Activated T-helper 2 cell treated with anti-CD3 and anti-CD28 coated beads, Interferon-gamma antibody, Interleukin-2, Interleukin-4, amounts not matched to agents 10 μg/mL and 5 μg/mL and 100 μg/mL, durations not matched to agents 14 hours and 24 hours and 36 hours (primary cell): ENCODE results near the gene PTK7. TPM values are rescaled to one million over a fixed set of nuclear protein-coding genes. Genes with fewer than 3 reads are reported as not detected.

ENCODE experiments used
- DNase-seq: peaks from one replicate; pipeline ENCODE4 v3.0.0; 2021; ENCODE audit warnings: low spot score
- H3K27ac Mint-ChIP-seq: one replicate; pipeline ENCODE4 v1.8.0; 2021; ENCODE audit warnings: mixed read lengths
- H3K27me3 Mint-ChIP-seq: one replicate; pipeline ENCODE4 v1.8.0; 2021; ENCODE audit warnings: low read depth, mixed read lengths
- H3K36me3 Mint-ChIP-seq: one replicate; pipeline ENCODE4 v1.8.0; 2021; ENCODE audit warnings: low read depth, mixed read lengths
- H3K4me1 Mint-ChIP-seq: one replicate; pipeline ENCODE4 v1.8.0; 2021; ENCODE audit warnings: low read depth, mixed read lengths
- H3K4me3 Mint-ChIP-seq: one replicate; pipeline ENCODE4 v1.8.0; 2021; ENCODE audit warnings: low read depth, mild to moderate bottlenecking, moderate library complexity, mixed read lengths
- H3K9me3 Mint-ChIP-seq: one replicate; pipeline ENCODE4 v1.8.0; 2021; ENCODE audit warnings: mixed read lengths
- intact Hi-C: fragments of 100-400 bp; cut with micrococcal nuclease; formaldehyde crosslinking; loops from one replicate; pipeline ENCODE4 v1.15.1; 2023
- total RNA-seq: library from RNA; stranded (reverse); gene quantifications from 2 replicates; pipeline ENCODE4 v1.2.3, GENCODE V29; 2022

The PTK7 gene
- total RNA-seq, 1 donor from 2014 or later: 3.7 TPM

- intact Hi-C loops: no loop called here
- Mint-ChIP-seq H3K36me3 (no peaks in the 10 kb centered on the region), H3K4me3 (no peak overlapping the region), H3K27ac (no peak overlapping the region), H3K4me1 (no peaks in the 10 kb centered on the region), H3K27me3 (peaks cover 5% of the 10 kb centered on the region), H3K9me3 (no peaks in the 10 kb centered on the region)
- DNase-seq: no peak
These were observed 43.4 kb downstream of the PTK7 start for GRCh38 chr6:43119482-43119881.

- Mint-ChIP-seq H3K4me3 (no peak overlapping the region), H3K9me3 (no peaks in the 10 kb centered on the region), H3K27ac (no peak overlapping the region), H3K27me3 (peaks cover 5% of the 10 kb centered on the region), H3K4me1 (no peaks in the 10 kb centered on the region), H3K36me3 (no peaks in the 10 kb centered on the region)
- intact Hi-C loops: no loop called here
- DNase-seq: no peak
These were observed 44.1 kb downstream of the PTK7 start for GRCh38 chr6:43120101-43120763.

DNA sequence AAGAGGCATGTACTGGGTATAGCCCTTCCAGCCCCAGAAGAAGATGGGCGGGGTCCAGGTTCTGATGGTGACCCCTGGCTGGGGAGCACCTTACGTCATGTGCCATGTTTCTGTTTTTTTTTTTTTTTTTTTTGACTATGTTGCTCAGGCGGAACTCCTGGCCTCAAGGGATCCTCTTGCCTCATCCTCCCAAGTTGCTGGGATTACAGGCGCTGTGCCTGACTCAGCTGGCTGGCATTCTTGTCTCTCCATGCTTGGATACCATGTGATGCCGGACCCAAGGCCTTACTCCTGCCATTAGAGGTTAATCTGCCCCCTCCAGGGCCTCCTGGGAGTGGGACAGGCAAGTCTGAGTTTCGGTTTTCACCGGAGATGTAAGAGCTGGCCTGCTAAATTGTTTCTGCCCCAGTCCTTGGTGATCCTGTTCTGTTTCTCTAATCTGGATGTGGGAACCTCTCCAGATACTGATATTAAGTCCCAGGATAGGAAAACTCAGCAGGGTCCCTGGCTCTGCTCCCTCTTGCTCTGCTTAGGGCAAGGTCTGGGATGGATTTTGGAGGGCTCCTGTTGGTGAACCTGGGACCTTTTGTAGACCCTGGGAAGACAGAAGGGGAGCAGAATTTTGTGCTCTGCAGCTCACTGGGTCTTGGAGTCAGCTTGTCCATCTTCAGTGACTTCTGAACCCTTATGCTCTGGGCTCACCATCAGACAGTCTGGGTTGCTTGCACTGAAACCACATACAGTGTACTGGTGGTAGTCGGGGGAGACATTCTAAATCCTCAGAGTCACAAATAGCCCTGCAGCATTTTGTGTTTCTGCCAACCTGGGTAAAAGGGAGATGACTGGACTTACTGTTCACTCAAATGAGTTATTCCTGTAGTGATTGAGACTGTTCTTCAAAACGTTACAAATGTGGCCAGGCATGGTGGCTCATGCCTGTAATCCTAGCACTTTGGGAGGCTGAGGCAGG is 45.1 kb downstream of the PTK7 start:
- DNase-seq: no peak

DNA sequence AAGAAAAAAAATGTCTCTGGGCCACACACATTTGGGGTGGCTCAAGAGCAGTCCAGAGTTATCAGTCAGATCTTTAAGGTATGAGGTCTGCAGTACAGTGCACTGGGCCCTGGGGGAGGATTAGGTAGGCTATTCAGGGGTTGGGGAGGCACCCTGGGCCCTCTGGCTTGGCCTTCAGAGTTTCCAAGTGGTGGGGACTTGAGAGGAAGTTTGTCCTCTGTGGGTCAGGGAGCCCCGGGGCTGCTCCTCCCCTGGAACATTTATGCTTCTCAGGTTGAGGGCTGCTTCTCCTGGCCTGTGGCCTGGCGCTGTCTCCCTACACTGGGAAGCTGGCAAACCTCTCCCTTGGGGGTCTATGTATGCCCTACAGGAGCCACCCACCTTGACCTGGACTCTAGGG is 46.0 kb downstream of the PTK7 start:
- H3K4me1 Mint-ChIP-seq: no peaks in the 10 kb centered on the region
- no peak for DNase-seq
- no peak overlapping the region for H3K4me3 Mint-ChIP-seq
- H3K36me3 Mint-ChIP-seq: no peaks in the 10 kb centered on the region
- intact Hi-C loops: no loop called here
- H3K27me3 Mint-ChIP-seq: peaks cover 4% of the 10 kb centered on the region
- H3K9me3 Mint-ChIP-seq: no peaks in the 10 kb centered on the region
- no peak overlapping the region for H3K27ac Mint-ChIP-seq

More for the DNA sequence above, 45.1 kb downstream of the PTK7 start:
- no peak overlapping the region for H3K4me3 Mint-ChIP-seq
- intact Hi-C loops: no loop called here
- H3K9me3 Mint-ChIP-seq: no peaks in the 10 kb centered on the region
- no peak overlapping the region for H3K27ac Mint-ChIP-seq
- H3K27me3 Mint-ChIP-seq: peaks cover 5% of the 10 kb centered on the region
- H3K36me3 Mint-ChIP-seq: no peaks in the 10 kb centered on the region
- H3K4me1 Mint-ChIP-seq: no peaks in the 10 kb centered on the region

- no peaks in the 10 kb centered on the region for H3K4me1 Mint-ChIP-seq
- intact Hi-C loops: no loop called here
- H3K27ac Mint-ChIP-seq: no peak overlapping the region
- DNase-seq: no peak
- H3K4me3 Mint-ChIP-seq: no peak overlapping the region
- H3K27me3 Mint-ChIP-seq: no peaks in the 10 kb centered on the region
- H3K9me3 Mint-ChIP-seq: no peaks in the 10 kb centered on the region
- no peaks in the 10 kb centered on the region for H3K36me3 Mint-ChIP-seq
These were observed 47.6 kb downstream of the PTK7 start for GRCh38 chr6:43123461-43124314.

GRCh38 chr6:43124481-43124880 is 48.4 kb downstream of the PTK7 start:
- Mint-ChIP-seq H3K4me1 (no peaks in the 10 kb centered on the region), H3K9me3 (no peaks in the 10 kb centered on the region), H3K4me3 (no peak overlapping the region), H3K27ac (no peak overlapping the region), H3K36me3 (no peaks in the 10 kb centered on the region), H3K27me3 (no peaks in the 10 kb centered on the region)
- intact Hi-C loops: no loop called here
- no peak for DNase-seq

- Mint-ChIP-seq H3K36me3 (no peaks in the 10 kb centered on the region), H3K9me3 (no peaks in the 10 kb centered on the region), H3K4me3 (no peak overlapping the region), H3K4me1 (no peaks in the 10 kb centered on the region), H3K27me3 (no peaks in the 10 kb centered on the region), H3K27ac (no peak overlapping the region)
- DNase-seq: no peak
- intact Hi-C loops: no loop called here
These were observed 49.0 kb downstream of the PTK7 start for GRCh38 chr6:43125119-43125518.

DNA sequence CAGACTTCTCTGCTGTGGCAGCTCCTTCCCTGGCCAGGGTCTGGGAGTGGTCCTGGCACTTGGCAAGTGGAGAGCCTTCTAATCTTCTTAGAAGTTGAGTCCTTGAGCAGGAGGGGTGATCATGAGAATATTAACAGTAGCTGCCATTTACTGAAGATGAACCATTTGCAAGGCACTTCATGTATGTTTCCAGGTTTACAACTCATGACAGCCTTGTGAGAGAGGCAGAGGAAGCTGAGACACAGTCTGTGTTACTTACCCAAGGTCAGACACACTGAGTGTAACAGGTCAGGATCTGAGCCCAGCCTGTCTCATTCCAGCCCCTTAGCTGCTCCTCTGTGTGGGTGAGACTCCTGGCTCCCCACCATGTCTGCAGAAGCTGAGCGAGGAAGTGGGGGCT is 49.4 kb downstream of the PTK7 start:
- H3K4me3 Mint-ChIP-seq: no peak overlapping the region
- intact Hi-C loops: no loop called here
- H3K27ac Mint-ChIP-seq: no peak overlapping the region
- no peaks in the 10 kb centered on the region for H3K4me1 Mint-ChIP-seq
- H3K36me3 Mint-ChIP-seq: no peaks in the 10 kb centered on the region
- no peaks in the 10 kb centered on the region for H3K27me3 Mint-ChIP-seq
- no peak for DNase-seq
- H3K9me3 Mint-ChIP-seq: no peaks in the 10 kb centered on the region

- Mint-ChIP-seq H3K9me3 (no peaks in the 10 kb centered on the region), H3K27ac (no peak overlapping the region), H3K36me3 (no peaks in the 10 kb centered on the region), H3K4me3 (no peak overlapping the region), H3K27me3 (no peaks in the 10 kb centered on the region), H3K4me1 (no peaks in the 10 kb centered on the region)
- intact Hi-C loops: no loop called here
- DNase-seq: no peak
These were observed 51.1 kb downstream of the PTK7 start for GRCh38 chr6:43127180-43127579.

GRCh38 chr6:43127877-43128276 is 51.8 kb downstream of the PTK7 start:
- H3K4me3 Mint-ChIP-seq: no peak overlapping the region
- no peaks in the 10 kb centered on the region for H3K9me3 Mint-ChIP-seq
- no peaks in the 10 kb centered on the region for H3K27me3 Mint-ChIP-seq
- H3K27ac Mint-ChIP-seq: no peak overlapping the region
- H3K4me1 Mint-ChIP-seq: no peaks in the 10 kb centered on the region
- DNase-seq: no peak
- intact Hi-C loops: no loop called here
- H3K36me3 Mint-ChIP-seq: no peaks in the 10 kb centered on the region

DNA sequence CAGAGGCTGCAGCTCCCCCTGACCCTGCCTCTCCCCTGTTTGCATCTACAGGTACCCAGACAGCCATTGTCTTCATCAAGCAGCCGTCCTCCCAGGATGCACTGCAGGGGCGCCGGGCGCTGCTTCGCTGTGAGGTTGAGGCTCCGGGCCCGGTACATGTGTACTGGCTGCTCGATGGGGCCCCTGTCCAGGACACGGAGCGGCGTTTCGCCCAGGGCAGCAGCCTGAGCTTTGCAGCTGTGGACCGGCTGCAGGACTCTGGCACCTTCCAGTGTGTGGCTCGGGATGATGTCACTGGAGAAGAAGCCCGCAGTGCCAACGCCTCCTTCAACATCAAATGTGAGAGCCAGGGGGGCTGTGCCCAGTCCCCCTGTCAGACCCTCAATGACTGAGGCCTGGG is 52.8 kb downstream of the PTK7 start:
- H3K27ac Mint-ChIP-seq: no peak overlapping the region

DNA sequence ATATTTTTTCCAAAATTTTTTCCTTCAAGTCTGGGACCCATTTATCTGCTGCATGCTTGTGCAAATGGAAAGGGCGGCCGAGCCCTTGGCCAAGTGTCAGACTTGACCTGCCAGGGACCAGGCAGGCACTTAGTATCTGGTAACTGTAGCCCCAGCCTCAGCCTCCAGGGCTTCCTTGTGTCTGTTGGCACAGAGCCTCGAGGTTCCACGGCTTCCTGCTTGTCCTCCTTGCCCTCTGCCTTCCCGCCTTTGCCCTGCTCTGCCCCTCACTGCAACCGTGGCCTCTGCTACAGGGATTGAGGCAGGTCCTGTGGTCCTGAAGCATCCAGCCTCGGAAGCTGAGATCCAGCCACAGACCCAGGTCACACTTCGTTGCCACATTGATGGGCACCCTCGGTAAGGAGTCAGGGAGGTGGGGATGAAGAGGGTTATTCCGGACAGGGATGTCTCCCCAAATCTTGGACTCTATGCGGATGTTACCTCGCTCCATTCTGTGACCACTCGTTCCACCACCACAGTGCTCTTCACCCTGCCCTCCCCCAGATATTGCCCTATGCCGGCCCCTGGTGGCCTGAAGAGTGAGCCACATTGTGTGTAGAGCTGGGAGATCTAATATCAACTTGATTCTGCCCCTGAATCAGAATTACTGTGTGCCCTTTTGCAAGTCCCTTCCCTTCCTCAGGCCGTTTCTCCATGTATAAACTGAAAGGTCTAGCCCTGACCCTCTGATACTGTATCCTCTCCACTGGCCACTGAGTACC is 53.5 kb downstream of the PTK7 start:
- no peaks in the 10 kb centered on the region for H3K4me1 Mint-ChIP-seq
- H3K4me3 Mint-ChIP-seq: no peak overlapping the region
- intact Hi-C loops: no loop called here
- H3K27ac Mint-ChIP-seq: no peak overlapping the region
- H3K27me3 Mint-ChIP-seq: no peaks in the 10 kb centered on the region
- DNase-seq: no peak
- H3K36me3 Mint-ChIP-seq: no peaks in the 10 kb centered on the region
- H3K9me3 Mint-ChIP-seq: no peaks in the 10 kb centered on the region

More for the DNA sequence above, 52.8 kb downstream of the PTK7 start:
- Mint-ChIP-seq H3K27me3 (no peaks in the 10 kb centered on the region), H3K4me1 (no peaks in the 10 kb centered on the region), H3K9me3 (no peaks in the 10 kb centered on the region), H3K36me3 (no peaks in the 10 kb centered on the region), H3K4me3 (no peak overlapping the region)
- no peak for DNase-seq
- intact Hi-C loops: no loop called here
